ENCODE results near the gene MYO1E. TPM values are rescaled to one million over a fixed set of nuclear protein-coding genes. Genes with fewer than 3 reads are reported as not detected.

MYO1E gene
- total RNA-seq, 1 donor from 2014 or later, result 23.6 TPM

- Histone ChIP-seq H3K36me3 (peaks cover 28% of the 10 kb centered on the region), H3K9me3 (replicated peaks) (no peaks in the 10 kb centered on the region), H3K27me3 (ENCODE audit: low read depth) (no peaks in the 10 kb centered on the region), H3K4me1 (peaks cover 8% of the 10 kb centered on the region), H3K4me3 (no peak overlapping the region), H3K27ac (replicated peaks) (no peak overlapping the region)
- no peak for TF ChIP-seq CTCF (IDR thresholded peaks at IDR 0.05; ENCODE audit: borderline replicate concordance)
- intact Hi-C loops (cut with micrococcal nuclease), result no loop called here
- no peak for DNase-seq
These were observed 229.4 kb downstream of the MYO1E start for GRCh38 chr15:59143281-59143680.

GRCh38 chr15:59140422-59141226, 232.0 kb downstream of the MYO1E start:
- Histone ChIP-seq H3K9me3 (replicated peaks) (no peaks in the 10 kb centered on the region), H3K4me3 (no peak overlapping the region), H3K36me3 (peaks cover 44% of the 10 kb centered on the region), H3K27ac (replicated peaks) (no peak overlapping the region), H3K4me1 (peaks cover 8% of the 10 kb centered on the region), H3K27me3 (ENCODE audit: low read depth) (no peaks in the 10 kb centered on the region)
- TF ChIP-seq CTCF (IDR thresholded peaks at IDR 0.05; ENCODE audit: borderline replicate concordance), result no peak
- DNase-seq, result no peak
- intact Hi-C loops (cut with micrococcal nuclease), result no loop called here

GRCh38 chr15:59138243-59138642, 234.4 kb downstream of the MYO1E start:
- peaks cover 49% of the 10 kb centered on the region for H3K36me3 ChIP-seq
- no peaks in the 10 kb centered on the region for H3K9me3 ChIP-seq (replicated peaks)
- no peak for DNase-seq
- no peak overlapping the region for H3K27ac ChIP-seq (replicated peaks)
- intact Hi-C loops (cut with micrococcal nuclease), result no loop called here
- TF ChIP-seq CTCF (IDR thresholded peaks at IDR 0.05; ENCODE audit: borderline replicate concordance), result peak; percentile 56
- peaks cover 8% of the 10 kb centered on the region for H3K4me1 ChIP-seq
- no peak overlapping the region for H3K4me3 ChIP-seq
- no peaks in the 10 kb centered on the region for H3K27me3 ChIP-seq (ENCODE audit: low read depth)

GRCh38 chr15:59137566-59137965, 235.1 kb downstream of the MYO1E start:
- no peak for TF ChIP-seq CTCF (IDR thresholded peaks at IDR 0.05; ENCODE audit: borderline replicate concordance)

GRCh38 chr15:59133929-59134427, 238.7 kb downstream of the MYO1E start:
- intact Hi-C loops (cut with micrococcal nuclease), result no loop called here
- no peak overlapping the region for H3K27ac ChIP-seq (replicated peaks)
- no peak for TF ChIP-seq CTCF (IDR thresholded peaks at IDR 0.05; ENCODE audit: borderline replicate concordance)
- no peak overlapping the region for H3K4me3 ChIP-seq
- H3K36me3 ChIP-seq, result peaks cover 41% of the 10 kb centered on the region
- H3K4me1 ChIP-seq, result no peaks in the 10 kb centered on the region
- DNase-seq, result no peak
- peaks cover 11% of the 10 kb centered on the region for H3K9me3 ChIP-seq (replicated peaks)
- H3K27me3 ChIP-seq (ENCODE audit: low read depth), result no peaks in the 10 kb centered on the region

More at GRCh38 chr15:59137566-59137965, 235.1 kb downstream of the MYO1E start:
- peaks cover 8% of the 10 kb centered on the region for H3K4me1 ChIP-seq
- peaks cover 43% of the 10 kb centered on the region for H3K36me3 ChIP-seq
- DNase-seq, result no peak
- no peaks in the 10 kb centered on the region for H3K9me3 ChIP-seq (replicated peaks)
- intact Hi-C loops (cut with micrococcal nuclease), result no loop called here
- no peak overlapping the region for H3K27ac ChIP-seq (replicated peaks)
- no peaks in the 10 kb centered on the region for H3K27me3 ChIP-seq (ENCODE audit: low read depth)
- H3K4me3 ChIP-seq, result no peak overlapping the region
